ENCODE data around the gene SIAE.

Gene SIAE
- total RNA-seq = 3.9 reads per million, percentile 15 among the genes with 10 or more reads in this experiment

GRCh38 chr11:124673333-124674167, at the start of gene SIAE, which contains the start of gene SPA17:
Gene SIAE, minus strand, starts transcription at chr11:124673739. Its CDS starts 31 bp downstream, at chr11:124673708.
Gene SPA17, plus strand, starts transcription at chr11:124673904. Its CDS starts 1,361 bp downstream, at chr11:124675265.
- peak; percentile 71 for DNase-seq

GRCh38 chr11:124722176-124722575, 48.6 kb upstream of the SIAE start:
- no peak for DNase-seq

DNA sequence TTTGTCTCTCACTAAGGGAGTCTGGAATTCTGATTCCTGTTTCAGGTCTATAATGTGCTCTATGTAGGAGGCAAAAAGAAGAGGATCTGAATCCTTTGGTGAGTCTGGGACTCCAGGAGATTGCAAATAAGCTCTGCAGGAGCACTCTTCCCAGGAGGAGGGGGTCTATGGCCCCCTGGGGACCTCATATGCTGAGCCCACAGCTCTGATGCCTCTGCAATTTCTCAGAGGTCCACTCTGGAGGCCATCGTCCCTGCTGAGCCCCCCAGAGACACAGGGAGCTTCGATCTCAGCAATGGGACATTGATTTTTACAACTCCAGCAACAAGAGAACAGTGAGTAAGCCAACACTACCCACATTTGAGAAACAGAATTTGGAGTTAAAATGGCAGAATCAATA, 46.0 kb upstream of the SIAE start:
- no peak for DNase-seq

- no peak for DNase-seq
Measured at GRCh38 chr11:124718801-124719200, 45.3 kb upstream of the SIAE start.

DNA sequence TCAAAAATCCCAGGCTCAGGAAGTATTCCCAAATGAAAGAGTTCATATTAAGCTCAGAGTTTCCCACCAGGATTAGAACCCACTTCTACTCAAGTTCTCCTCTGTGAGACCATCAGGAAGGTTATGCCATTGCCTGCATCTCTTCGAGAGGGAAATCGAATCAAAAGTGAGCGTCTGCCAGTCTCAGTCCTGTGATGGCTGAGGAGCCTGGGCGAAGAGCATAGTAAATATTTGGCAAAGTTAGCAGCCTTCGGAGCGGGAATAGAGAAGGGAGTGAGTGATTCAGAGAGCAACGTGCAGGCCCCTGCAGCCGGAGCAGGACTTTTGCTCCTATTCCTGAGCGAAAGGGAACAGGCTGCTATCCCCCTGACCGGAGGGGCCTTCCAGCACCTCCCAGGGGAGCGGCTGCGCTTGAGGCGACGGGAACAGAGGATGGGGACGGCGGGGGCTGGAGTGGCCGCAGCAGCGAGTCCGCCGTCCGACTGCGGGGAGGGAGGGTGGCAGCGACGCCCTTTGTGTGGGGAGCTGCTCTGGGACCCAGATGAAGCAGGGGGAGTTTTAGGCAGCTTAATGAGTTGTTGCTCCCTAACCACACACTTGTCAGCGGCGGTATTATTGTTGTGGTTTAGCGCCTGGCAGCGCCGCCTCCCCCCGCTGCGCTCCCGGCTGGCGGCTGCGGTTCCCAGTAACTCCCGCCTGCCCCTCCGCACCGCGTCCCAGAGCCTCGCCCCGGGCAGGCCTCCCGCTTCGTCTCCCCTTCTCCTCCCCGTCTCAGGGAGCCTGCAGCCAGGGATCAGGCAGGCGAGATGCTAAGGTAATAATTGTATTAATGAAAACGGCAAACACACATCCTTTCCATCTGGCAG, 44.5 kb upstream of the SIAE start:
- DNase-seq = no peak

DNA sequence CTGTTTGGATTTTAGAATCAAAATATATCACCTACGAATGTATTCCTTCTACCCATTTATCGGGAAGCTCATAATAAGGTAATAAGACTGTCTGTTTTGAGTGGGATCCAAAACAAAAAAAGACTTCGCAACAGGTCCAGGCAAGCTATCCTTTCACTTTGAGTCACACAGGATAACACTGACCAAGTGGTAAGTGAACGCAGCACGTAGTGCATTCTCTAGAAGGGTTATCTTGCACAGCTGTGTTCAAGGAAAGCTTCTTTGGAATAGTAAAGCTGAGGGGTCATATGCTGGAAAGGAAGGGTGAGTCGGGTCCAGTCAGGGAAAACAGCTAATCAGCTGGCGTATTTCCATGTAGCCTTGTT, 43.9 kb upstream of the SIAE start:
- DNase-seq = no peak

DNA sequence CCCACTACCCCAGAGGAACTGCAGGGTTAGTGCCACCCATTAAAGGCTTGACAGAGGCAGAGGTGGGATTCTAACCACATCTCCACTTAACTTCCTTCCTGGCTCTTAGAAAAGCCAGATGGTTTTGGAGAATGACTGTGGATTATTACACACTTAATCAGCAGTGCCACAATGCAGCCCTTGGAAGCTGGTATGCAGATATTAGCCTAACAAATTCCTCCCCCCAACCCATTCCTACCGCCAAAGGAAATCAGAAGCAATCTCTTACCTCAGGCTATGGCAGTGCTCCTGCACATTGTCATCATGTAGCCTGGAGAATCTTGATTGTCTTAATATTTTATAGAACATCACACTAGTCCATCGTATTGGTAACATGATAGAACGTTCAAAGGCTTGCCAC, 43.1 kb upstream of the SIAE start:
- no peak for DNase-seq

DNA sequence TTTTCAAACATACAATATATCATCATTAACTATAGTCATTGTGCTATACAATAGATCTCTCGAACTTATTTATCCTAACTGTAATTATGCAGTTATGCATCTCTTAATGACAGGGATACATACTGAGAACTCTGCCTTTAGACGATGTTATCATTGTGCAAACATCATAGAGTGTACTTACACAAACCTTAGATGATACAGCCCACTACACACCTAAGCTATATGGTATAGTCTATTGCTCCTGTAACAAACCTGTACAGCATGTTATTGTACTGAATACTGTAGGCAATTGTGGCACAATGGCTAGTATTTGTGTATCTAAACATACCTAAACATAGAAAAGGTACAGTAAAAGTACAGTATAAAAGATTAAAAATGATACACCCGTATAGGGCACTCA, 38.9 kb upstream of the SIAE start:
- DNase-seq = no peak

DNA sequence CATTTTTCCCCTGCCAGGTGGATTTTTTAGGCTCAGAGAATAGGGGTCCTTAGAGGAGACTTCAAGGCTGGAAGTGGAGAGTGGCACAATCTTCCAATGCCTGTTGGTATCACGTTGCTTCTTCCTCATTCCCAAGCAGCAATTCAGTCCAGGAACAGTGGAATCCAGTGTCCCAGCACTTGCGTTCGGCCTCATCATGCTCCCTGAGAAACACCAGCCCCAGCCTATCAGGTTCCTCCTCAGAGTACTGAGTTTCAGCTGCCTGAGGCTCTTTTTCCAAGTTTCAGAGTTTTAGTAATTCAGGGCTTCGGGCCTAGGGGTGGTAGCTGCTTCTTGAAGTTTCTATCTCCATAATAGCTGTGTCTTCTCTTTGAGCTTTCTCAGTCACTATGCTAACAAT, 34.3 kb upstream of the SIAE start:
- DNase-seq = no peak

DNA sequence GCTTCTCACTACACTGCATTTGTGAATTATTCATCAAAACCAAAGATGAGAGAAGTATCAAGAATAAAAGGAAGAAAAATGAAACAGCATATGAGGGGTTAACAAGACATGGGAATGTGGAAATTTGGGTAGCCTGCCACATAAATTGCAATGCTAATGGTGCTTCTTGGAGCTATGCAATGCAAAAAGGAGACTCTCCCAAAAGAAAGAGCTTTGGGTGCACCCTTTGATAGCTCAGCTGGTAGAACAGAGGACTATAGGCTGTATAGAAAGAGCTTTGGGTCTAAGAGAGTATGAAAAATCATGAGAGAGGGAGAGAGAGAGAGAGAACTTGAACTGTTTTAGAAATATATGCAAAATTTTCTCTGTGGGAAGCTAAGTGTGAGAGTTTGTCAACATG, 26.5 kb upstream of the SIAE start:
- DNase-seq = no peak

GRCh38 chr11:124699547-124699946, 26.0 kb upstream of the SIAE start:
- no peak for DNase-seq

GRCh38 chr11:124693142-124693541, 19.6 kb upstream of the SIAE start:
- no peak for DNase-seq

DNA sequence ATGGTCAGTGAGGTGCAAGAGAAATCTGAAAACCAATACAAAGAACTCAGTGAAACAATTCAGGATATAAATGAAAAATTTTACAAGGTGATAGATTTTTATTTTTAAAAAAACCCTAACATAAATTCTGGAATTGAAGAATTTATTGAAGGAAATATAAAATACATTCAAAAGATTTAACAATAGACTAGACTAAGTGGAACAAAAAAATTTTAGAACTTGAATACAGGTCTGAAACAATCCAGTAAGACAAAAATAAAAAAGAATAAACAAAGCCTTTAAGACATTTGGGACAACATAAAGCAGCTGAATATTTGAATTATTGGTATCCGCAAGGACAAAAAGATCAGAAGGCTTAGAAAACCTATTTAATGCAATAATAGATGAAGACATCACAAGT, 8.9 kb upstream of the SIAE start:
- no peak for DNase-seq

GRCh38 chr11:124681421-124681820, 7.9 kb upstream of the SIAE start:
- DNase-seq = no peak

DNA sequence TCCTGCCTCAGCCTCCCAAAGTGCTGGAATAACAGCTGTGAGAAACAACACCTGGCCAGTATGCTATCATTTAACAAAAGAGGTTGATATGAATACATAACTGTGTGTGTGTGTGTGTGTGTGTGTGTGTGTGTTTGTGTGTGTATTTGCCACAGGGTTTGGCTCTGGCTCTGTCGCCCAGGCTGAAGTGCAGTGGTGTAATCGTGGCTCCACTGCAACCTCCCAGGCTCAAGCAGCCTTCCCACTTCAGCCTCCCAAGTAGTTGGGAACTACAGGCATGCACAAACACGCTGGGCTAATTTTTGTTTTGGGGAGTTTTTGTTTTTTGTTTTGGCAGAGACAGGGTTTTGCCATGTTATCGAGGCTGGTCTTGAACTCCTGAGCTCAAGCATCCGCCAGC, 4.9 kb upstream of the SIAE start:
- no peak for DNase-seq

DNA sequence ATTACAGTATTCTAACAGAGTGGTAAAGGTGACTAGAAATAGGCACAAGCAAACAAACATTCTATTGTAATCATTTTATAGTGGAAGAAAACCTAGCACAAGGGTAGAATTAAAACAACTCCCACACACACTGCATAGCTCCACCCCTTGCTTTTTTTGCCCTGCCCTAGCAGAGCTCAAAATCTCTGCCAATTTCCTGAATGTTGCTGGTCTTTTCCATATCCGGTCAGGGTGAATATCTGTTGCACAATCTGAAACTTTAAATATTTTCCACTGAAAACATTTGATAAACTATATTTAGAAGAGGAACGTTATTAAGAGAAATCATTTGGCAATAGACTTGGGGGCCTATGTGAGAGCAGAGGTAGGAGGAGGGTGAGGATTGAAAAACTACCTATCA, 2.8 kb upstream of the SIAE start:
- DNase-seq = no peak

- DNase-seq = no peak
Measured at GRCh38 chr11:124674571-124674970, 1.0 kb upstream of the SIAE start.

DNA sequence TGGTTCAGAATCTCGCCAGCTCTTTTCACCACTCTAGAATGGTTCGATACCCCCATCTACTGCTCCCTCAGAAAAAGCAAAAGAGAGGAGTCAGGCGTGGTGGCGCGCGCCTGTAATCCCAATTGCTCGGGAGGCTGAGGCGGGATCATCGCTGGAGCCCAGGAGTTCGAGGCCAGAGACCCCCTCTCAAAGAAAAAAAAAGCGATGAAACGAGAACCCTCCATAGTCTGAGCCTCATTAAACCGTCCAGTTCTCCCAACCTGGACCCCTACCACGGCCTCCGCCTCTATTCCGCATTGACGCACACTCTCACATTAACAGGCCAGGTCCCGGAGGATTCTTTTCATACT, 604 bp upstream of the SIAE start:
- DNase-seq = no peak

GRCh38 chr11:124672536-124673215, 863 bp downstream of the SIAE start:
- no peak for DNase-seq

DNA sequence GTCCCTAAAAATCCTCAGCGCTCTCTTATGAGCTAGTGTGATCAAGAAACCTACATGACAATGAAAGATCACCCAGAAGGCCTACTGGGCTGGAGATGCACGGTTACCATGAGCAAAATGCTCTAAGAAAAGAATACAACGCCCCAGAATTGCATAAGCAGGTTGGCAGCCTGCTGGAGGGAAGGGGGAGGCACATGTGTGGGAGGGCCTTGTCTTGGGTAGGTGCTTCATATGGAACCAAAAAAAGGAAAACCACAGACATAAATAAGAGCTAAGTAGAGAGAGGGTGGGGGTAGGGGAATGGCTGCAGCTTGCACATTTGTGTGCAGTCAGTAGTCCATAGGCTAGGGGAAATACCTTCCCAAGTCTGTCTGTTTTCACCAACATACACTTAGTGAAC, 2.8 kb downstream of the SIAE start:
- DNase-seq = peak; percentile 9

- DNase-seq = peak; percentile 43
Measured at GRCh38 chr11:124669193-124669592, 4.3 kb downstream of the SIAE start.

GRCh38 chr11:124667601-124668000, 5.9 kb downstream of the SIAE start:
- DNase-seq = no peak

DNA sequence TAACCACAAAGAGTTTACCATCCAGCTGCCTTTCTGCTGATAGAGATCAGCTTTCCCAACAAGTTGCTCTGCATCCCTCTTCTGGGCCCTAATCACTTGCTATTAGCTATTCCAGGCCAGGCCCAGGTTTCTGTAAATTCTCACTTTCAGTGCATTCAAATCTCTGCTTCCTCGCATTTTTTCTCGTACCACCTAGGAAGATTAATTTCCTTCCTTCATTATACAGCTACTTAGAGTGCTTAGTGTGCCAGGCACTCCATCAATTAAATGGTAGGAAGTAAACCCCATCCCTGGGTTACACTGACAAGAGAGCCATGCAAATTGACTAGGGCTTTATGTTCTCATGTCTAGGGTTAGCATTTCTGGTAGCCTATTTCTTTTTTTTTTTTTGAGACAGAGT, 9.7 kb downstream of the SIAE start:
- no peak for DNase-seq

Measured in effector CD4-positive, alpha-beta T cell (primary cell).